GM06990 (cell line): ENCODE data around the gene ACY1.

Experiments
- DNase-seq: peaks from one replicate; pipeline ENCODE4 v3.0.0-alpha.2; 2011; ENCODE audit not compliant: insufficient read length; ENCODE audit errors: extremely low read depth
- H3K27me3 ChIP-seq: replicated peaks from 2 replicates; pipeline ENCODE4 v1.6.0; 2011; ENCODE audit warnings: low read length; ENCODE audit not compliant: control insufficient read depth, insufficient read depth
- H3K36me3 ChIP-seq: 2 replicates; pipeline ENCODE4 v1.5.1; 2011; ENCODE audit warnings: low read length; ENCODE audit not compliant: control insufficient read depth, insufficient read depth
- H3K4me3 ChIP-seq: replicated peaks from 2 replicates; pipeline ENCODE4 v1.5.1; 2011; ENCODE audit warnings: low read depth, mild to moderate bottlenecking, control low read depth, low read length
- CTCF ChIP-seq: IDR thresholded peaks from 2 replicates; pipeline ENCODE4 v1.5.1; 2011; ENCODE audit warnings: low read length, control low read depth, mild to moderate bottlenecking, inconsistent platforms; ENCODE audit not compliant: insufficient read depth, poor library complexity, severe bottlenecking

The ACY1 gene

GRCh38 chr3:52023860-52024764, 40.8 kb downstream of the ACY1 start:
- H3K36me3 ChIP-seq: no peaks in the 10 kb centered on the region
- peak; percentile 79 for DNase-seq
- peak; percentile 4 for TF ChIP-seq CTCF
- H3K27me3 ChIP-seq: no peaks in the 10 kb centered on the region
- H3K4me3 ChIP-seq: no peak overlapping the region

- no peak for TF ChIP-seq CTCF
- no peaks in the 10 kb centered on the region for H3K27me3 ChIP-seq
- no peak for DNase-seq
- H3K4me3 ChIP-seq: no peak overlapping the region
- no peaks in the 10 kb centered on the region for H3K36me3 ChIP-seq
Measured at GRCh38 chr3:52024765-52025452, 41.6 kb downstream of the ACY1 start.

GRCh38 chr3:52025453-52025852, 42.1 kb downstream of the ACY1 start:
- DNase-seq: no peak
- Histone ChIP-seq H3K36me3 (no peaks in the 10 kb centered on the region), H3K4me3 (no peak overlapping the region), H3K27me3 (no peaks in the 10 kb centered on the region)
- TF ChIP-seq CTCF: no peak

- H3K4me3 ChIP-seq: no peak overlapping the region
- no peak for DNase-seq
- no peaks in the 10 kb centered on the region for H3K36me3 ChIP-seq
- TF ChIP-seq CTCF: no peak
- H3K27me3 ChIP-seq: no peaks in the 10 kb centered on the region
Measured at GRCh38 chr3:52026041-52026440, 42.7 kb downstream of the ACY1 start.

- Histone ChIP-seq H3K27me3 (no peaks in the 10 kb centered on the region), H3K36me3 (no peaks in the 10 kb centered on the region), H3K4me3 (no peak overlapping the region)
- no peak for DNase-seq
- TF ChIP-seq CTCF: no peak
Measured at GRCh38 chr3:52028572-52028971, 45.2 kb downstream of the ACY1 start.
